Stimulated activated CD8-positive, alpha-beta memory T cell treated with anti-CD3 and anti-CD28 coated beads, Interleukin-4, amount 100 ng/mL, for 4 hours (primary cell): ENCODE measurements around the gene PARVA.

ENCODE experiments used
- DNase-seq, 2 donors: peaks; one replicate each; pipeline ENCODE4 v3.0.0-alpha.2; 2020; ENCODE audit warnings: low read depth in 2 of 2, low spot score in 1 of 2

The PARVA gene

GRCh38 chr11:12544986-12545775, 167.8 kb downstream of the PARVA start:
- DNase-seq = no peak

GRCh38 chr11:12546122-12546521, 168.8 kb downstream of the PARVA start:
- DNase-seq = no peak

GRCh38 chr11:12546660-12547059, 169.3 kb downstream of the PARVA start:
- no peak for DNase-seq

GRCh38 chr11:12547953-12548650, 170.7 kb downstream of the PARVA start:
- DNase-seq = no peak

- DNase-seq = no peak
Observed at GRCh38 chr11:12552692-12553091, 175.3 kb downstream of the PARVA start.

GRCh38 chr11:12554122-12554521, 176.8 kb downstream of the PARVA start:
- DNase-seq = no peak

- no peak for DNase-seq
Observed at GRCh38 chr11:12556155-12556554, 178.8 kb downstream of the PARVA start.

GRCh38 chr11:12556788-12557384, 179.5 kb downstream of the PARVA start:
- no peak for DNase-seq

- DNase-seq = no peak
Observed at GRCh38 chr11:12559011-12559410, 181.6 kb downstream of the PARVA start.

GRCh38 chr11:12560362-12560761, 183.0 kb downstream of the PARVA start:
- no peak for DNase-seq

GRCh38 chr11:12560861-12561260, 183.5 kb downstream of the PARVA start:
- DNase-seq = no peak

GRCh38 chr11:12564012-12564411, 186.6 kb downstream of the PARVA start:
- DNase-seq = no peak

- no peak for DNase-seq
Observed at GRCh38 chr11:12565406-12565805, 188.0 kb downstream of the PARVA start.

GRCh38 chr11:12567746-12568460, 190.5 kb downstream of the PARVA start:
- no peak for DNase-seq

- no peak for DNase-seq
Observed at GRCh38 chr11:12569499-12570425, 192.4 kb downstream of the PARVA start.

GRCh38 chr11:12573707-12574485, 196.5 kb downstream of the PARVA start:
- DNase-seq = no peak

- no peak for DNase-seq
Observed at GRCh38 chr11:12577725-12578644, 200.6 kb downstream of the PARVA start.

GRCh38 chr11:12581416-12581815, 204.0 kb downstream of the PARVA start:
- no peak for DNase-seq

- DNase-seq = no peak
Observed at GRCh38 chr11:12581923-12582322, 204.6 kb downstream of the PARVA start.
